SKM-1 treated with dmso at 0.1 percent for 144 hours (cell line): ENCODE measurements around the gene GDAP1L1.
"Not testable (repeated sequence)": the region's sequence is repeated elsewhere in the genome, so short reads cannot be mapped to it uniquely, and the experiment has no call there.

Experiments
- DNase-seq: peaks from one replicate; lab custom pipeline; 2025; ENCODE audit not compliant: unreplicated experiment; lab: John Stamatoyannopoulos, UW

The GDAP1L1 gene

GRCh38 chr20:44219170-44219730 lies 27.9 kb upstream of the GDAP1L1 start:
- no peak for DNase-seq

- DNase-seq, result no peak
Observed at GRCh38 chr20:44219791-44220190, 27.3 kb upstream of the GDAP1L1 start.

GRCh38 chr20:44221368-44221954 lies 25.6 kb upstream of the GDAP1L1 start:
- DNase-seq, result no peak

GRCh38 chr20:44222027-44222426 lies 25.1 kb upstream of the GDAP1L1 start:
- DNase-seq, result no peak

GRCh38 chr20:44222633-44223368 lies 24.3 kb upstream of the GDAP1L1 start:
- no peak for DNase-seq

- DNase-seq, result no peak
Observed at GRCh38 chr20:44223721-44224120, 23.4 kb upstream of the GDAP1L1 start.

- DNase-seq, result no peak
Observed at GRCh38 chr20:44224637-44225036, 22.5 kb upstream of the GDAP1L1 start.

GRCh38 chr20:44228465-44229258 lies 18.4 kb upstream of the GDAP1L1 start:
- no peak for DNase-seq

- no peak for DNase-seq
Observed at GRCh38 chr20:44231193-44231592, 15.9 kb upstream of the GDAP1L1 start.

GRCh38 chr20:44231713-44232468 lies 15.2 kb upstream of the GDAP1L1 start:
- DNase-seq, result no peak

GRCh38 chr20:44232469-44232856 lies 14.6 kb upstream of the GDAP1L1 start:
- not testable (repeated sequence) for DNase-seq

- DNase-seq, result no peak
Observed at GRCh38 chr20:44233436-44234016, 13.6 kb upstream of the GDAP1L1 start.

- no peak for DNase-seq
Observed at GRCh38 chr20:44234566-44235317, 12.4 kb upstream of the GDAP1L1 start.

GRCh38 chr20:44235702-44236101 lies 11.4 kb upstream of the GDAP1L1 start:
- no peak for DNase-seq

GRCh38 chr20:44236840-44237239 lies 10.3 kb upstream of the GDAP1L1 start:
- not testable (repeated sequence) for DNase-seq

GRCh38 chr20:44241796-44242195 lies 5.3 kb upstream of the GDAP1L1 start:
- DNase-seq, result no peak

GRCh38 chr20:44245977-44246376 lies 1.1 kb upstream of the GDAP1L1 start:
- no peak for DNase-seq

- DNase-seq, result no peak
Observed at GRCh38 chr20:44247586-44248409, 690 bp downstream of the GDAP1L1 start.

- DNase-seq, result no peak
Observed at GRCh38 chr20:44248410-44248759, 1.3 kb downstream of the GDAP1L1 start.
